ENCODE data around the gene SLC20A1. TPM values are rescaled to one million over a fixed set of nuclear protein-coding genes. Genes with fewer than 3 reads are reported as not detected.
"Not testable (repeated sequence)": the region's sequence is repeated elsewhere in the genome, so short reads cannot be mapped to it uniquely, and the experiment has no call there.

Gene SLC20A1
- total RNA-seq, 1 experiment from 2014 or later = 99.9 TPM

- no peak overlapping the region for H3K4me2 ChIP-seq
- H3K27me3 ChIP-seq (ENCODE audit: insufficient read depth, low read depth) = no peaks in the 10 kb centered on the region
- no peaks in the 10 kb centered on the region for H3K36me3 ChIP-seq (ENCODE audit: low read depth)
- peaks cover 12% of the 10 kb centered on the region; the same call in 1 of the 2 replicates for H3F3A ChIP-seq (ENCODE audit: insufficient read depth, low read depth)
- no peaks in the 10 kb centered on the region for H4K20me1 ChIP-seq (ENCODE audit: insufficient read depth)
- ChIA-PET POLR2A (ENCODE audit: unreplicated experiment) (no interaction called here), CTCF (no interaction called here)
- H3K79me2 ChIP-seq (ENCODE audit: low read depth) = no peaks in the 10 kb centered on the region
- peaks cover 13% of the 10 kb centered on the region for H3K4me1 ChIP-seq (replicated peaks; ENCODE audit: insufficient read depth)
- H3K4me3 ChIP-seq = no peak overlapping the region
- no peaks in the 10 kb centered on the region for H3K9me3 ChIP-seq (ENCODE audit: insufficient read depth, low read depth)
- no peaks in the 10 kb centered on the region for H3K9me2 ChIP-seq (ENCODE audit: insufficient read depth)
- DNase-seq = no peak
- intact Hi-C loops (cut with micrococcal nuclease; ENCODE audit: unreplicated experiment) = no loop called here
- H2AFZ ChIP-seq = no peak overlapping the region
- TF ChIP-seq EZH2 (IDR thresholded peaks at IDR 0.05; ENCODE audit: low read depth) (no peak), CTCF (conservative IDR thresholded peaks at IDR 0.05) (no peak)
- H3K27ac ChIP-seq = no peak overlapping the region
- no TSS peak for BruUV-seq (replicated peaks)
These were observed 31.4 kb upstream of the SLC20A1 start for GRCh38 chr2:112614201-112614840.

GRCh38 chr2:112615051-112615450 lies 30.7 kb upstream of the SLC20A1 start:
- intact Hi-C loops (cut with micrococcal nuclease; ENCODE audit: unreplicated experiment) = no loop called here
- BruUV-seq (replicated peaks) = no TSS peak
- CTCF ChIA-PET = no interaction called here
- H3K4me1 ChIP-seq (replicated peaks; ENCODE audit: insufficient read depth) = peaks cover 13% of the 10 kb centered on the region
- TF ChIP-seq EZH2 (IDR thresholded peaks at IDR 0.05; ENCODE audit: low read depth) (no peak), CTCF (conservative IDR thresholded peaks at IDR 0.05) (no peak)
- no peaks in the 10 kb centered on the region for H3K9me3 ChIP-seq (ENCODE audit: insufficient read depth, low read depth)
- H3K4me2 ChIP-seq = no peak overlapping the region
- peaks cover 12% of the 10 kb centered on the region; the same call in 1 of the 2 replicates for H3F3A ChIP-seq (ENCODE audit: insufficient read depth, low read depth)
- H3K27ac ChIP-seq = no peak overlapping the region
- POLR2A ChIA-PET (ENCODE audit: unreplicated experiment) = no interaction called here
- H3K4me3 ChIP-seq = no peak overlapping the region
- H3K9me2 ChIP-seq (ENCODE audit: insufficient read depth) = no peaks in the 10 kb centered on the region
- H4K20me1 ChIP-seq (ENCODE audit: insufficient read depth) = no peaks in the 10 kb centered on the region
- H3K79me2 ChIP-seq (ENCODE audit: low read depth) = no peaks in the 10 kb centered on the region
- no peak overlapping the region for H2AFZ ChIP-seq
- no peaks in the 10 kb centered on the region for H3K27me3 ChIP-seq (ENCODE audit: insufficient read depth, low read depth)
- DNase-seq = no peak
- H3K36me3 ChIP-seq (ENCODE audit: low read depth) = no peaks in the 10 kb centered on the region

GRCh38 chr2:112615798-112616197 lies 29.9 kb upstream of the SLC20A1 start:
- DNase-seq; BruUV-seq (replicated peaks); H3K36me3 ChIP-seq (ENCODE audit: low read depth); H3K9me3 ChIP-seq (ENCODE audit: insufficient read depth, low read depth); H3K4me3 ChIP-seq; H4K20me1 ChIP-seq (ENCODE audit: insufficient read depth); H3K9me2 ChIP-seq (ENCODE audit: insufficient read depth); H3K27me3 ChIP-seq (ENCODE audit: insufficient read depth, low read depth); H2AFZ ChIP-seq; intact Hi-C loops (cut with micrococcal nuclease; ENCODE audit: unreplicated experiment); CTCF ChIA-PET; H3K27ac ChIP-seq; H3K79me2 ChIP-seq (ENCODE audit: low read depth); POLR2A ChIA-PET (ENCODE audit: unreplicated experiment); H3K4me2 ChIP-seq: not testable (repeated sequence)
- H3K4me1 ChIP-seq (replicated peaks; ENCODE audit: insufficient read depth) = peaks cover 15% of the 10 kb centered on the region
- H3F3A ChIP-seq (ENCODE audit: insufficient read depth, low read depth) = peaks cover 18% of the 10 kb centered on the region

GRCh38 chr2:112618383-112618782 lies 27.4 kb upstream of the SLC20A1 start:
- TF ChIP-seq CTCF (conservative IDR thresholded peaks at IDR 0.05) (no peak), EZH2 (IDR thresholded peaks at IDR 0.05; ENCODE audit: low read depth) (no peak)
- intact Hi-C loops (cut with micrococcal nuclease; ENCODE audit: unreplicated experiment) = no loop called here
- CTCF ChIA-PET = no interaction called here
- Histone ChIP-seq H3K9me3 (ENCODE audit: insufficient read depth, low read depth) (no peaks in the 10 kb centered on the region), H3K27ac (no peak overlapping the region), H3K36me3 (ENCODE audit: low read depth) (no peaks in the 10 kb centered on the region), H3F3A (ENCODE audit: insufficient read depth, low read depth) (peaks cover 43% of the 10 kb centered on the region), H4K20me1 (ENCODE audit: insufficient read depth) (no peaks in the 10 kb centered on the region), H3K4me1 (replicated peaks; ENCODE audit: insufficient read depth) (peaks cover 39% of the 10 kb centered on the region), H3K4me3 (no peak overlapping the region), H3K9me2 (ENCODE audit: insufficient read depth) (no peaks in the 10 kb centered on the region), H3K4me2 (no peak overlapping the region), H2AFZ (no peak overlapping the region), H3K27me3 (ENCODE audit: insufficient read depth, low read depth) (no peaks in the 10 kb centered on the region), H3K79me2 (ENCODE audit: low read depth) (no peaks in the 10 kb centered on the region)
- no peak for DNase-seq
- POLR2A ChIA-PET (ENCODE audit: unreplicated experiment) = no interaction called here
- no TSS peak for BruUV-seq (replicated peaks)
